Fibroblast of lung (primary cell): Measurements from ENCODE around the gene KIF26B. TPM values are rescaled to one million over a fixed set of nuclear protein-coding genes. Genes with fewer than 3 reads are reported as not detected.

ENCODE experiments used
- DNase-seq, 2 donors: peaks; one replicate each; pipeline versions ENCODE4 v3.0.0 to v3.0.0-alpha.2; 2010; ENCODE audit warnings: low read depth in 2 of 2
- H2AFZ ChIP-seq: 2 replicates; pipeline ENCODE4 v1.5.1; 2012; ENCODE audit warnings: low read length, control low read depth, inconsistent platforms
- H3K27ac ChIP-seq: 2 replicates; pipeline ENCODE4 v1.5.1; 2011; ENCODE audit warnings: low read length, control low read depth; ENCODE audit not compliant: insufficient read depth
- H3K27me3 ChIP-seq: 2 replicates; pipeline ENCODE4 v1.5.1; 2011; ENCODE audit warnings: mild to moderate bottlenecking, low read length; ENCODE audit not compliant: control insufficient read depth, insufficient read depth
- H3K36me3 ChIP-seq: 2 replicates; pipeline ENCODE4 v1.5.1; 2011; ENCODE audit warnings: low read length; ENCODE audit not compliant: control insufficient read depth, insufficient read depth
- H3K4me1 ChIP-seq: 2 replicates; pipeline ENCODE4 v1.5.1; 2011; ENCODE audit warnings: low read length; ENCODE audit not compliant: control insufficient read depth, insufficient read depth; ENCODE audit errors: extremely low read depth
- H3K4me2 ChIP-seq: 2 replicates; pipeline ENCODE4 v1.5.1; 2011; ENCODE audit warnings: low read length, control low read depth; ENCODE audit not compliant: insufficient read depth; ENCODE audit errors: extremely low read depth
- H3K4me3 ChIP-seq, 4 experiments: fragments of 200-600 bp in 1 of 4; sonication (generic) in 1 of 4; replicated peaks in 1 of 4; 2 replicates each; pipeline ENCODE4 v1.5.1; 2011 to 2016; ENCODE audit warnings: low read length in 4 of 4, low read depth in 3 of 4, mild to moderate bottlenecking in 3 of 4, control low read depth in 2 of 4, inconsistent platforms in 1 of 4, mixed read lengths in 1 of 4; ENCODE audit not compliant: insufficient read depth in 1 of 4; ENCODE audit errors: control extremely low read depth in 1 of 4
- H3K79me2 ChIP-seq: 2 replicates; pipeline ENCODE4 v1.5.1; 2012; ENCODE audit warnings: mild to moderate bottlenecking, low read length, inconsistent platforms; ENCODE audit not compliant: control insufficient read depth, insufficient read depth
- H3K9ac ChIP-seq: 2 replicates; pipeline ENCODE4 v1.5.1; 2011; ENCODE audit warnings: mild to moderate bottlenecking, low read length, control low read depth; ENCODE audit not compliant: insufficient read depth
- H3K9me3 ChIP-seq: 2 replicates; pipeline ENCODE4 v1.5.1; 2012; ENCODE audit warnings: low read depth, low read length; ENCODE audit not compliant: control insufficient read depth, insufficient read depth
- H4K20me1 ChIP-seq: 2 replicates; pipeline ENCODE4 v1.5.1; 2011; ENCODE audit warnings: low read length; ENCODE audit not compliant: control insufficient read depth, insufficient read depth; ENCODE audit errors: extremely low read depth
- EZH2 ChIP-seq: IDR thresholded peaks from 2 replicates; pipeline ENCODE4 v1.5.1; 2012; ENCODE audit warnings: low read length, control low read depth, mild to moderate bottlenecking; ENCODE audit errors: missing control alignments
- polyA plus RNA-seq, 2 donors: library from polyadenylated mRNA; depleted of rRNA in 1 of 2; stranded (reverse) in 1 of 2; unstranded in 1 of 2; fragments of >200 nt; gene quantifications; 2 replicates each; pipeline ENCODE4 v1.2.1, GENCODE V29; 2011 to 2012; ENCODE audit warnings: missing spikeins in 1 of 2
- total RNA-seq: library from RNA; depleted of rRNA; stranded (reverse); fragments of >200 nt; gene quantifications from 2 replicates; pipeline ENCODE4 v1.2.1, GENCODE V29; 2014
- TF ChIP-seq, protein P1 (sequence below), 2 donors: IDR thresholded peaks in 1 of 2; conservative IDR thresholded peaks in 1 of 2; 1 replicate in 1 of 2; 2 replicates in 1 of 2; pipeline ENCODE4 v1.5.1; 2011 to 2012; ENCODE audit warnings: low read length in 2 of 2, control low read depth in 1 of 2, inconsistent platforms in 1 of 2, low read depth in 1 of 2, mild to moderate bottlenecking in 1 of 2

Gene KIF26B
- total and polyA plus RNA-seq, 2 donors (not counting 1 experiment from before 2014, with no cell fraction given): 5.3 to 6.1 TPM

DNA sequence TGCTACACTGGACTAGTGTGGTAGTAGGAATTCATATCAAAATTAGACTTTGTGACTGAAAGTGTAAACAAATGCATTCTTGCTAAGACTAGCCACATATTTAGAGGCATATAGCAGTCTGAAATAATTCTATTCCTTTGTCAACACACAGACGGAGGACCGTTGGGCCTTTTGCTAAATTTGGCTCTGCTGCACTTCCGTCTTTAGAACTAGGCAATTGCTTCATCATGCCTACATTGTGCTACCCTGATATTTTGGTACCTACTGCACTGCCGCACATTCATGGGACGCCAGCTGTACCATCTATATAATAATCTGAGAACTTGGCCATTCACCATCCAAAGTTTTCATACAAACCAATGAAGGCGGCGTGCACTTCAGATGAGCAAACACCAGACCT, 346.8 kb downstream of the KIF26B start:
- Histone ChIP-seq H3K9ac (no peak overlapping the region), H4K20me1 (no peaks in the 10 kb centered on the region), H3K4me2 (no peak overlapping the region), H3K4me3 (no peak overlapping the region), H3K27me3 (no peaks in the 10 kb centered on the region), H3K9me3 (no peaks in the 10 kb centered on the region), H3K4me1 (no peaks in the 10 kb centered on the region), H2AFZ (no peak overlapping the region), H3K79me2 (no peaks in the 10 kb centered on the region), H3K36me3 (no peaks in the 10 kb centered on the region), H3K27ac (no peak overlapping the region)
- TF ChIP-seq EZH2: no peak
- TF ChIP-seq, protein P1, sequence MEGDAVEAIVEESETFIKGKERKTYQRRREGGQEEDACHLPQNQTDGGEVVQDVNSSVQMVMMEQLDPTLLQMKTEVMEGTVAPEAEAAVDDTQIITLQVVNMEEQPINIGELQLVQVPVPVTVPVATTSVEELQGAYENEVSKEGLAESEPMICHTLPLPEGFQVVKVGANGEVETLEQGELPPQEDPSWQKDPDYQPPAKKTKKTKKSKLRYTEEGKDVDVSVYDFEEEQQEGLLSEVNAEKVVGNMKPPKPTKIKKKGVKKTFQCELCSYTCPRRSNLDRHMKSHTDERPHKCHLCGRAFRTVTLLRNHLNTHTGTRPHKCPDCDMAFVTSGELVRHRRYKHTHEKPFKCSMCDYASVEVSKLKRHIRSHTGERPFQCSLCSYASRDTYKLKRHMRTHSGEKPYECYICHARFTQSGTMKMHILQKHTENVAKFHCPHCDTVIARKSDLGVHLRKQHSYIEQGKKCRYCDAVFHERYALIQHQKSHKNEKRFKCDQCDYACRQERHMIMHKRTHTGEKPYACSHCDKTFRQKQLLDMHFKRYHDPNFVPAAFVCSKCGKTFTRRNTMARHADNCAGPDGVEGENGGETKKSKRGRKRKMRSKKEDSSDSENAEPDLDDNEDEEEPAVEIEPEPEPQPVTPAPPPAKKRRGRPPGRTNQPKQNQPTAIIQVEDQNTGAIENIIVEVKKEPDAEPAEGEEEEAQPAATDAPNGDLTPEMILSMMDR (conservative IDR thresholded peaks at IDR 0.05 in 1 of 2, IDR thresholded peaks at IDR 0.05 in 1 of 2; ENCODE audit: low read depth in 1 of 2, low read length in 2 of 2): no peak
- DNase-seq: no peak

DNA sequence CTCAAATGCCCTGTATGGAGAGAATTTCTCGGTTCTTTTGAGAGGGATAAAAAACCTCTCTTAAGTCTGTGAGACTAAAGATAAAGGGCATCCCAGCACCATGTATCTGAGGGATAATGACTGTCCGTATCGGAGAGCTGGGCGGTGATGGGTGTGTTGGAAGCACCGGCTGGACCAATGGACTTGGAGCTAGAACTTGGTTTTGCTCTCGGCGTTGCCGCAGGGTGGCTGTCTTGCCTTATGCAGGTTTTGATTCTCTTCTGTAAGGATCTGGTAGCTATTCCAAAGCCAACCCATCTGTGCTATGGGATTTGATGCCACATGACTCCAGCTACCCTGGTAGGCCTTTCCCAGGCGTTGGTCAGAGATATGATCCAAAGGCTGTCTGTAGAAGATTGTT, 348.8 kb downstream of the KIF26B start:
- Histone ChIP-seq H3K79me2 (no peaks in the 10 kb centered on the region), H2AFZ (no peak overlapping the region), H3K4me1 (no peaks in the 10 kb centered on the region), H3K4me3 (no peak overlapping the region), H3K9me3 (no peaks in the 10 kb centered on the region), H3K27me3 (no peaks in the 10 kb centered on the region), H3K27ac (no peak overlapping the region), H3K4me2 (no peak overlapping the region), H3K36me3 (no peaks in the 10 kb centered on the region), H3K9ac (no peak overlapping the region), H4K20me1 (no peaks in the 10 kb centered on the region)
- TF ChIP-seq, protein P1 (conservative IDR thresholded peaks at IDR 0.05 in 1 of 2, IDR thresholded peaks at IDR 0.05 in 1 of 2; ENCODE audit: low read depth in 1 of 2, low read length in 2 of 2): no peak
- no peak for TF ChIP-seq EZH2
- no peak for DNase-seq

DNA sequence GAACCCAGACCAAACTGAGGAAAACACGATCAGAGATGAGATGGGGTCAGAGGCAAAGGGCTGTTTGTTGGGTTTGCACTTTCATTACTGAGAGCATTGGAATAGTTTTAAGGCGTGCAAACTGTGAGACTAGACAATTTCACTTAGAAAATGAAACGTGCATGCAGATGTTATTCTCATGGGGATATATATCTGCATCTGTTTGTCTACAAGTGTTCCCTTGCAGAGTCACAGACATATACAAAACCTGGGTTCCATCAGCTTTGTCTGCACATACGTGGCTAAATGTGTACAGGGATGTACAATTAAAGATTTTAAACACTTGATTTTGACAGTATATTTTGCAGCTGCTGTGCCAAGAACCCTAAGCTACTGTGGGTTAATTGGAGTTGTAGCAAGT, 355.4 kb downstream of the KIF26B start:
- Histone ChIP-seq H2AFZ (no peak overlapping the region), H3K27ac (no peak overlapping the region)

More for the DNA sequence above, 355.4 kb downstream of the KIF26B start:
- Histone ChIP-seq H3K9ac (no peak overlapping the region), H3K4me1 (no peaks in the 10 kb centered on the region), H3K4me2 (no peak overlapping the region), H4K20me1 (no peaks in the 10 kb centered on the region), H3K36me3 (no peaks in the 10 kb centered on the region), H3K9me3 (no peaks in the 10 kb centered on the region), H3K79me2 (no peaks in the 10 kb centered on the region), H3K4me3 (no peak overlapping the region), H3K27me3 (no peaks in the 10 kb centered on the region)
- DNase-seq: no peak
- TF ChIP-seq, protein P1 (conservative IDR thresholded peaks at IDR 0.05 in 1 of 2, IDR thresholded peaks at IDR 0.05 in 1 of 2; ENCODE audit: low read depth in 1 of 2, low read length in 2 of 2): no peak
- no peak for TF ChIP-seq EZH2
